Measurements from ENCODE around the gene CFAP73. TPM values are rescaled to one million over a fixed set of nuclear protein-coding genes. Genes with fewer than 3 reads are reported as not detected.

The CFAP73 gene
- polyA plus RNA-seq, 1 of the 3 experiments (the other 2 are of a cell fraction): not detected

- Histone ChIP-seq H3K4me1 (ENCODE audit: control insufficient read depth in 1 of 2, insufficient read depth in 2 of 2, low read depth in 1 of 2, low read length in 1 of 2) (peaks cover 7 to 23% of the 10 kb centered on the region in 2 experiments; a peak in 2 of 4 replicates), H3K4me3 (ENCODE audit: low read depth in 2 of 2, low read length in 1 of 2) (no peak overlapping the region), H3K4me2 (no peak overlapping the region), H3F3A (replicated peaks; ENCODE audit: insufficient read depth) (no peaks in the 10 kb centered on the region), H2AFZ (ENCODE audit: low read depth) (no peak overlapping the region), H4K20me1 (ENCODE audit: insufficient read depth) (peaks cover 8% of the 10 kb centered on the region; the same call in 1 of the 2 replicates), H3K9ac (no peak overlapping the region), H3K9me3 (no peaks in the 10 kb centered on the region), H3K79me2 (ENCODE audit: insufficient read depth) (no peaks in the 10 kb centered on the region), H3K27ac (ENCODE audit: low read depth in 2 of 2, low read length in 1 of 2) (no peak overlapping the region), H3K36me3 (replicated peaks in 1 of 2; ENCODE audit: control insufficient read depth in 1 of 2, insufficient read depth in 2 of 2, low read length in 1 of 2) (peaks cover 13 to 46% of the 10 kb centered on the region in 2 experiments), H3K27me3 (ENCODE audit: insufficient read depth) (no peaks in the 10 kb centered on the region), H3K9me2 (no peaks in the 10 kb centered on the region)
- ChIA-PET CTCF (interaction anchor here (1.1 kb wide), 1 partner anchor 171 kb away, joined by 3 read pairs; no protein-coding TSS in a partner anchor), POLR2A (no interaction called here)
- WGBS (ENCODE audit: low lambda C conversion rate): 90% methylated on average over 12 of the region's 13 CpGs
- TF ChIP-seq MXI1 (IDR thresholded peaks at IDR 0.05; ENCODE audit: low read depth, low read length) (no peak), GABPA (IDR thresholded peaks at IDR 0.05; ENCODE audit: low read depth) (no peak), USF1 (IDR thresholded peaks at IDR 0.05; ENCODE audit: borderline replicate concordance, low read depth) (no peak), EZH2phosphoT487 (IDR thresholded peaks at IDR 0.05; ENCODE audit: borderline replicate concordance, low read depth) (no peak), NRF1 (IDR thresholded peaks at IDR 0.05; ENCODE audit: low read depth, low read length) (no peak), RXRA (IDR thresholded peaks at IDR 0.05; ENCODE audit: borderline replicate concordance, low read depth) (no peak), IRF3 (IDR thresholded peaks at IDR 0.05; ENCODE audit: low read depth, low read length) (no peak), JUND (IDR thresholded peaks at IDR 0.05) (no peak), SIN3A (IDR thresholded peaks at IDR 0.05; ENCODE audit: borderline replicate concordance, low read depth, low read length) (no peak), ELF1 (IDR thresholded peaks at IDR 0.05) (no peak), RFX5 (IDR thresholded peaks at IDR 0.05; ENCODE audit: low read length) (no peak), EP300 (IDR thresholded peaks at IDR 0.05; ENCODE audit: borderline replicate concordance in 1 of 2, low read depth in 1 of 2, low read length in 1 of 2) (no peak), TEAD4 (IDR thresholded peaks at IDR 0.05; ENCODE audit: borderline replicate concordance, insufficient read depth) (no peak), FOSL2 (IDR thresholded peaks at IDR 0.05; ENCODE audit: borderline replicate concordance, low read depth) (no peak), SMC3 (IDR thresholded peaks at IDR 0.05; ENCODE audit: low read depth, low read length) (no peak)
- no peak for DNase-seq
Measured at GRCh38 chr12:113164014-113164413, 14.5 kb downstream of the CFAP73 start.

All from SK-N-SH (cell line).